ENCODE measurements around the gene GLO1. TPM values are rescaled to one million over a fixed set of nuclear protein-coding genes. Genes with fewer than 3 reads are reported as not detected.

The GLO1 gene
- total RNA-seq, 1 experiment from 2014 or later = 188 TPM

DNA sequence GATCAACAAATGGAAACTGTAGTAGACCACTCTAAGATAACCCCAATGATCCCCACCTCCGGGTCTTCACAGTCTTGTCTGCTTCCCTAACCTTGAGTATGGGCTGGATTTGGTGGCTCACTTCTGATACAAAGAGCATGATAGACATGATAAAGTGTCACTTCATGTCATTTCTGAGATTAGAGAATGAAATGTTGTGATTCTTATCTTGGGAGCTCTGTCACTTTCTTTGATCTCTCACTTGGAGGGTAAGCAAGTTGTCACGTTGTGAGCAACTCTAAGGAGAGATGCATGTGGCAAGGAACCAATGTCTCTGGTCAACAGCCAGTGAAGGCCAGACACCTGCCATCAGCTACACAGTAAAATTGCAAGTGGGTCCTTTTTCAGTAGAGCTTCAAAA lies 3.0 kb upstream of the GLO1 start:
- Histone ChIP-seq H3K4me2 (ENCODE audit: insufficient read depth, insufficient read length, low read length) (no peak overlapping the region), H3K27ac (ENCODE audit: insufficient read length, low read depth, low read length) (no peak overlapping the region), H2AFZ (ENCODE audit: low read length) (no peak overlapping the region), H2BK20ac (ENCODE audit: low read depth, low read length, poor library complexity, severe bottlenecking) (no peak overlapping the region), H3K27me3 (ENCODE audit: insufficient read depth, low read length) (no peaks in the 10 kb centered on the region), H4K91ac (ENCODE audit: insufficient read length, low read depth, low read length) (no peak overlapping the region), H2BK120ac (ENCODE audit: low read depth, low read length, poor library complexity, severe bottlenecking) (no peak overlapping the region), H3K4me1 (ENCODE audit: insufficient read depth, low read length) (no peaks in the 10 kb centered on the region), H3K79me1 (ENCODE audit: insufficient read depth, low read depth, low read length, poor library complexity, severe bottlenecking) (no peaks in the 10 kb centered on the region), H3K79me2 (ENCODE audit: insufficient read depth, low read length) (peaks cover 8% of the 10 kb centered on the region; the same call in 1 of the 2 replicates), H3K23me2 (ENCODE audit: insufficient read length, low read depth, low read length, poor library complexity, severe bottlenecking) (peaks cover 6% of the 10 kb centered on the region), H3K18ac (ENCODE audit: insufficient read length, low read depth, low read length) (no peak overlapping the region), H3T11ph (ENCODE audit: low read length) (no peak overlapping the region), H3K23ac (ENCODE audit: insufficient read length, low read depth, low read length) (no peak overlapping the region), H3K9me3 (ENCODE audit: control insufficient read depth, low read depth, low read length) (no peaks in the 10 kb centered on the region), H2BK15ac (ENCODE audit: low read depth, low read length) (no peak overlapping the region), H3K4ac (ENCODE audit: low read depth, low read length) (no peak overlapping the region), H3K9ac (ENCODE audit: extremely low read depth, insufficient read length, low read length) (no peak overlapping the region), H3K56ac (ENCODE audit: insufficient read length, low read depth, low read length) (no peak overlapping the region), H2AK5ac (ENCODE audit: insufficient read length, low read length) (no peak overlapping the region), H4K8ac (replicated peaks; ENCODE audit: insufficient read length, low read depth, low read length) (no peak overlapping the region), H4K5ac (ENCODE audit: insufficient read length, low read depth, low read length) (no peak overlapping the region), H2BK12ac (ENCODE audit: insufficient read length, low read depth, low read length) (no peak overlapping the region), H4K20me1 (ENCODE audit: control insufficient read depth, insufficient read depth, insufficient read length) (no peaks in the 10 kb centered on the region), H3K14ac (ENCODE audit: insufficient read depth, low read length) (no peak overlapping the region), H2BK5ac (ENCODE audit: insufficient read length, low read length) (no peak overlapping the region)
- Mint-ChIP-seq H3K4me1 (peaks cover 3% of the 10 kb centered on the region in 2 experiments; a peak in 3 of 4 replicates), H3K9me3 (peaks cover 3 to 20% of the 10 kb centered on the region in 2 experiments), H3K27ac (no peak overlapping the region), H3K36me3 (ENCODE audit: insufficient read depth in 1 of 3, low read depth in 3 of 3) (peaks cover 17 to 22% (median 19%) of the 10 kb centered on the region in 3 experiments), H3K27me3 (ENCODE audit: low read depth) (peaks cover 13% of the 10 kb centered on the region), H3K4me3 (no peak overlapping the region)
- DNase-seq = no peak
- TF ChIP-seq, protein P1, sequence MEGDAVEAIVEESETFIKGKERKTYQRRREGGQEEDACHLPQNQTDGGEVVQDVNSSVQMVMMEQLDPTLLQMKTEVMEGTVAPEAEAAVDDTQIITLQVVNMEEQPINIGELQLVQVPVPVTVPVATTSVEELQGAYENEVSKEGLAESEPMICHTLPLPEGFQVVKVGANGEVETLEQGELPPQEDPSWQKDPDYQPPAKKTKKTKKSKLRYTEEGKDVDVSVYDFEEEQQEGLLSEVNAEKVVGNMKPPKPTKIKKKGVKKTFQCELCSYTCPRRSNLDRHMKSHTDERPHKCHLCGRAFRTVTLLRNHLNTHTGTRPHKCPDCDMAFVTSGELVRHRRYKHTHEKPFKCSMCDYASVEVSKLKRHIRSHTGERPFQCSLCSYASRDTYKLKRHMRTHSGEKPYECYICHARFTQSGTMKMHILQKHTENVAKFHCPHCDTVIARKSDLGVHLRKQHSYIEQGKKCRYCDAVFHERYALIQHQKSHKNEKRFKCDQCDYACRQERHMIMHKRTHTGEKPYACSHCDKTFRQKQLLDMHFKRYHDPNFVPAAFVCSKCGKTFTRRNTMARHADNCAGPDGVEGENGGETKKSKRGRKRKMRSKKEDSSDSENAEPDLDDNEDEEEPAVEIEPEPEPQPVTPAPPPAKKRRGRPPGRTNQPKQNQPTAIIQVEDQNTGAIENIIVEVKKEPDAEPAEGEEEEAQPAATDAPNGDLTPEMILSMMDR (conservative IDR thresholded peaks at IDR 0.05) = no peak
- no CpG with 5 or more reads among the region's 2 CpGs for WGBS (ENCODE audit: extremely low coverage, insufficient read length, low lambda C conversion rate)
